Stimulated activated CD4-positive, alpha-beta T cell treated with anti-CD3 and anti-CD28 coated beads, TNF-alpha, amount 100 ng/mL, for 4 hours (primary cell): Measurements from ENCODE around the gene DOK7.

Experiments
- DNase-seq, 3 experiments: peaks; one replicate each; pipeline ENCODE4 v3.0.0-alpha.2; 2020; ENCODE audit warnings: low read depth in 3 of 3

DOK7 gene

GRCh38 chr4:3520796-3521600 is 57.9 kb downstream of the DOK7 start:
- no peak for DNase-seq

- no peak for DNase-seq
These were observed 58.7 kb downstream of the DOK7 start for GRCh38 chr4:3521621-3522325.

GRCh38 chr4:3522326-3522640 is 59.2 kb downstream of the DOK7 start:
- no peak for DNase-seq

- DNase-seq: no peak
These were observed 59.5 kb downstream of the DOK7 start for GRCh38 chr4:3522651-3523050.

GRCh38 chr4:3523146-3523627 is 60.1 kb downstream of the DOK7 start:
- DNase-seq: no peak

- DNase-seq: no peak
These were observed 60.6 kb downstream of the DOK7 start for GRCh38 chr4:3523628-3524221.

- DNase-seq: no peak
These were observed 61.2 kb downstream of the DOK7 start for GRCh38 chr4:3524349-3524748.

- no peak for DNase-seq
These were observed 61.8 kb downstream of the DOK7 start for GRCh38 chr4:3524920-3525319.

GRCh38 chr4:3525532-3526430 is 62.7 kb downstream of the DOK7 start:
- DNase-seq: no peak

GRCh38 chr4:3526456-3526855 is 63.4 kb downstream of the DOK7 start:
- DNase-seq: no peak

- DNase-seq: no peak
These were observed 64.2 kb downstream of the DOK7 start for GRCh38 chr4:3527101-3527913.

- no peak for DNase-seq
These were observed 65.1 kb downstream of the DOK7 start for GRCh38 chr4:3527914-3528876.

GRCh38 chr4:3529363-3529762 is 66.3 kb downstream of the DOK7 start:
- DNase-seq: no peak

GRCh38 chr4:3530051-3530450 is 66.9 kb downstream of the DOK7 start:
- no peak for DNase-seq

GRCh38 chr4:3530663-3531254 is 67.7 kb downstream of the DOK7 start:
- DNase-seq: no peak

- DNase-seq: no peak
These were observed 68.3 kb downstream of the DOK7 start for GRCh38 chr4:3531318-3531878.

GRCh38 chr4:3531879-3532750 is 69.0 kb downstream of the DOK7 start, which contains the start of gene LRPAP1:
LRPAP1 (minus strand) TSS chr4:3532422; CDS start chr4:3532412, 10 bp downstream.
- DNase-seq: peak; percentile 74 to 77 (median 74)
